ENCODE measurements around the gene MYH9. TPM values are rescaled to one million over a fixed set of nuclear protein-coding genes. Genes with fewer than 3 reads are reported as not detected.
"Not testable (repeated sequence)": the region's sequence is repeated elsewhere in the genome, so short reads cannot be mapped to it uniquely, and the experiment has no call there.

Gene MYH9
- total and polyA plus RNA-seq, 2 experiments from 2014 or later: 140 to 188 TPM

- Histone ChIP-seq H2AFZ (no peak overlapping the region), H3K79me2 (no peaks in the 10 kb centered on the region), H3K9me3 (ENCODE audit: low read depth) (no peaks in the 10 kb centered on the region), H4K20me1 (ENCODE audit: insufficient read depth, poor library complexity, severe bottlenecking) (no peaks in the 10 kb centered on the region), H3K4me1 (ENCODE audit: insufficient read depth) (peaks cover 29% of the 10 kb centered on the region), H3K27me3 (no peaks in the 10 kb centered on the region), H3K4me2 (no peak overlapping the region), H3K27ac (no peak overlapping the region), H3K4me3 (no peak overlapping the region), H3K36me3 (replicated peaks; ENCODE audit: insufficient read depth, low read depth) (no peaks in the 10 kb centered on the region), H3K9me2 (replicated peaks; ENCODE audit: insufficient read depth) (no peaks in the 10 kb centered on the region)
- no peak for TF ChIP-seq CTCF (IDR thresholded peaks at IDR 0.05; ENCODE audit: poor library complexity)
- no peak for TF ChIP-seq EZH2 (IDR thresholded peaks at IDR 0.05; ENCODE audit: borderline replicate concordance)
- TF ChIP-seq EZH2phosphoT487 (IDR thresholded peaks at IDR 0.05; ENCODE audit: low read depth, severe bottlenecking, unreplicated experiment): no peak
- WGBS (ENCODE audit: low lambda C conversion rate, missing lambda C conversion rate): 95% methylated on average over 5 of the region's 5 CpGs
- no peak for DNase-seq (ENCODE audit: low spot score)
Observed at GRCh38 chr22:36424901-36425579, 37.3 kb upstream of the MYH9 start.

- WGBS (ENCODE audit: low lambda C conversion rate, missing lambda C conversion rate): 78% methylated on average over 5 of the region's 5 CpGs
- not testable (repeated sequence) for H3K79me2 ChIP-seq; H3K4me3 ChIP-seq; H2AFZ ChIP-seq; H3K9me3 ChIP-seq (ENCODE audit: low read depth); H3K4me2 ChIP-seq; H3K36me3 ChIP-seq (replicated peaks; ENCODE audit: insufficient read depth, low read depth); H4K20me1 ChIP-seq (ENCODE audit: insufficient read depth, poor library complexity, severe bottlenecking); H3K27me3 ChIP-seq; DNase-seq (ENCODE audit: low spot score); H3K9me2 ChIP-seq (replicated peaks; ENCODE audit: insufficient read depth); H3K27ac ChIP-seq
- peaks cover 33% of the 10 kb centered on the region for H3K4me1 ChIP-seq (ENCODE audit: insufficient read depth)
Observed at GRCh38 chr22:36424466-36424865, 36.7 kb upstream of the MYH9 start.

- TF ChIP-seq EZH2 (IDR thresholded peaks at IDR 0.05; ENCODE audit: borderline replicate concordance) (no peak), CTCF (IDR thresholded peaks at IDR 0.05; ENCODE audit: poor library complexity) (no peak), EZH2phosphoT487 (IDR thresholded peaks at IDR 0.05; ENCODE audit: low read depth, severe bottlenecking, unreplicated experiment) (no peak)
- no peak overlapping the region for H2AFZ ChIP-seq
- H3K9me3 ChIP-seq (ENCODE audit: low read depth): no peaks in the 10 kb centered on the region
- H3K27ac ChIP-seq: no peak overlapping the region
- no peak overlapping the region for H3K4me3 ChIP-seq
- no peaks in the 10 kb centered on the region for H3K27me3 ChIP-seq
- H3K79me2 ChIP-seq: no peaks in the 10 kb centered on the region
- no peaks in the 10 kb centered on the region for H3K9me2 ChIP-seq (replicated peaks; ENCODE audit: insufficient read depth)
- WGBS (ENCODE audit: low lambda C conversion rate, missing lambda C conversion rate): 89% methylated on average over 14 of the region's 16 CpGs
- peaks cover 37% of the 10 kb centered on the region for H3K4me1 ChIP-seq (ENCODE audit: insufficient read depth)
- H3K4me2 ChIP-seq: no peak overlapping the region
- no peaks in the 10 kb centered on the region for H3K36me3 ChIP-seq (replicated peaks; ENCODE audit: insufficient read depth, low read depth)
- DNase-seq (ENCODE audit: low spot score): no peak
- no peaks in the 10 kb centered on the region for H4K20me1 ChIP-seq (ENCODE audit: insufficient read depth, poor library complexity, severe bottlenecking)
Observed at GRCh38 chr22:36423461-36424404, 36.0 kb upstream of the MYH9 start.

Measured in hepatocyte (in vitro differentiated cells).